HCT116 (cell line): ENCODE data around the gene FAM110A. TPM values are rescaled to one million over a fixed set of nuclear protein-coding genes. Genes with fewer than 3 reads are reported as not detected.

Experiments used
- ATAC-seq: fragments of 200-7000 bp; cut with Tn5 transposase; 2 replicates; pipeline ENCODE4 v1.9.1; 2020; ENCODE audit warnings: mild to moderate bottlenecking, moderate library complexity
- BruUV-seq: library from RNA; stranded (reverse); fragments of 400-500 nt; replicated peaks from 2 replicates; lab custom pipeline; 2021; lab: Mats Ljungman, UMichigan
- CTCF ChIA-PET: fragments of 300-600 bp; sonication (Branson Sonifier 250); formaldehyde crosslinking; loops from one replicate; lab custom pipeline; 2021; ENCODE audit warnings: antibody characterized with exemption; lab: Charles Lee
- POLR2A ChIA-PET: fragments of 300-600, 350-600 bp; sonication (Branson Sonifier 250); formaldehyde crosslinking; loops from one replicate; lab custom pipeline; 2021; ENCODE audit warnings: antibody characterized with exemption; lab: Charles Lee
- RAD21 ChIA-PET, 2 experiments: fragments of 300-600 bp; sonication (Branson Sonifier 250); formaldehyde crosslinking; loops; one replicate each; lab custom pipeline; 2023; ENCODE audit warnings: low total read pairs in 2 of 2; ENCODE audit not compliant: uncharacterized antibody in 2 of 2, unreplicated experiment in 2 of 2, low non-redundant PET in 1 of 2; lab: Charles Lee
- DNase-seq: peaks from one replicate; pipeline ENCODE4 v3.0.0-alpha.2; 2010; ENCODE audit warnings: low read depth, low spot score
- H2AFZ ChIP-seq: fragments of 200-600 bp; shearing (Covaris generic), sonication (generic); 2 replicates; pipeline ENCODE4 v1.6.1; 2017; ENCODE audit warnings: low read depth, mixed run types, mixed read lengths, antibody characterized with exemption, low read length; ENCODE audit not compliant: poor library complexity, severe bottlenecking
- H3K27ac ChIP-seq: 2 replicates; pipeline ENCODE4 v1.5.1; 2012; ENCODE audit warnings: low read depth, low read length
- H3K27me3 ChIP-seq: fragments of 200-600 bp; sonication (generic); 2 replicates; pipeline ENCODE4 v1.6.1; 2016; ENCODE audit warnings: mixed run types, low read length, mixed read lengths; ENCODE audit not compliant: insufficient read depth
- H3K36me3 ChIP-seq, 2 experiments: fragments of 200-500 bp in 1 of 2; fragments of 200-600 bp in 1 of 2; sonication (Bioruptor generic) in 1 of 2; sonication (generic) in 1 of 2; 2 replicates each; pipeline versions ENCODE4 v1.5.1 to v1.6.1; 2014 to 2016; ENCODE audit warnings: low read length in 2 of 2, inconsistent platforms in 1 of 2, mixed read lengths in 1 of 2, mixed run types in 1 of 2; ENCODE audit not compliant: insufficient read depth in 2 of 2, control insufficient read depth in 1 of 2
- H3K4me1 ChIP-seq, 2 experiments: fragments of 200-600 bp in 1 of 2; sonication (generic) in 1 of 2; 2 replicates each; pipeline versions ENCODE4 v1.5.1 to v1.6.1; 2012 to 2017; ENCODE audit warnings: low read length in 2 of 2, inconsistent platforms in 1 of 2, mild to moderate bottlenecking in 1 of 2, mixed read lengths in 1 of 2, mixed run types in 1 of 2, moderate library complexity in 1 of 2; ENCODE audit not compliant: insufficient read depth in 2 of 2, control insufficient read depth in 1 of 2
- H3K4me2 ChIP-seq: fragments of 200-600 bp; sonication (generic); 2 replicates; pipeline ENCODE4 v1.6.1; 2017; ENCODE audit warnings: mixed run types, low read length, mixed read lengths
- H3K4me3 ChIP-seq, 2 experiments: fragments of 200-600 bp in 1 of 2; sonication (generic) in 1 of 2; replicated peaks in 1 of 2; 2 replicates each; pipeline ENCODE4 v1.5.1; 2011 to 2016; ENCODE audit warnings: low read length in 2 of 2, control low read depth in 1 of 2, low read depth in 1 of 2, mild to moderate bottlenecking in 1 of 2, mixed read lengths in 1 of 2, mixed run types in 1 of 2
- H3K79me2 ChIP-seq: fragments of 200-600 bp; sonication (generic); 2 replicates; pipeline ENCODE4 v1.6.1; 2017; ENCODE audit warnings: mild to moderate bottlenecking, mixed run types, low read length, moderate library complexity, mixed read lengths; ENCODE audit not compliant: insufficient read depth
- H3K9ac ChIP-seq: fragments of 200-600 bp; sonication (generic); 2 replicates; pipeline ENCODE4 v1.6.1; 2016; ENCODE audit warnings: low read length, mixed read lengths
- H3K9me2 ChIP-seq: fragments of 200-600 bp; sonication (generic), shearing (Covaris generic); 2 replicates; pipeline ENCODE4 v1.6.1; 2017; ENCODE audit warnings: mixed run types, mild to moderate bottlenecking, moderate library complexity; ENCODE audit not compliant: insufficient read depth
- H3K9me3 ChIP-seq, 2 experiments: fragments of 200-500 bp in 1 of 2; fragments of 200-600 bp in 1 of 2; sonication (Bioruptor generic) in 1 of 2; sonication (generic) in 1 of 2; 2 replicates each; pipeline ENCODE4 v1.6.1; 2014 to 2017; ENCODE audit warnings: low read length in 2 of 2, mixed read lengths in 2 of 2, inconsistent platforms in 1 of 2, low read depth in 1 of 2, mild to moderate bottlenecking in 1 of 2, mixed run types in 1 of 2, moderate library complexity in 1 of 2; ENCODE audit not compliant: control insufficient read depth in 1 of 2, insufficient read depth in 1 of 2
- H4K20me1 ChIP-seq: fragments of 200-600 bp; sonication (generic), shearing (Covaris generic); 2 replicates; pipeline ENCODE4 v1.6.1; 2017; ENCODE audit warnings: mixed run types, mild to moderate bottlenecking, moderate library complexity; ENCODE audit not compliant: insufficient read depth
- CBX3 ChIP-seq: IDR thresholded peaks from 2 replicates; pipeline ENCODE4 v1.6.1; 2012; ENCODE audit warnings: low read depth
- CEBPB ChIP-seq: IDR thresholded peaks from 2 replicates; pipeline ENCODE4 v1.6.1; 2012; ENCODE audit warnings: low read depth
- EGR1 ChIP-seq: IDR thresholded peaks from 2 replicates; pipeline ENCODE4 v1.6.1; 2012; ENCODE audit warnings: low read depth
- ELF1 ChIP-seq: IDR thresholded peaks from 2 replicates; pipeline ENCODE4 v1.6.1; 2012; ENCODE audit warnings: low read depth, borderline replicate concordance
- EZH2 ChIP-seq: fragments of 200-600 bp; sonication (generic); IDR thresholded peaks from 2 replicates; pipeline ENCODE4 v1.6.1; 2017; ENCODE audit warnings: antibody characterized with exemption, mixed run types
- EZH2phosphoT487 ChIP-seq: fragments of 200-600 bp; IDR thresholded peaks from 2 replicates; pipeline ENCODE4 v1.6.1; 2018; ENCODE audit warnings: antibody characterized with exemption, borderline replicate concordance
- FOSL1 ChIP-seq: IDR thresholded peaks from 2 replicates; pipeline ENCODE4 v1.6.1; 2012; ENCODE audit warnings: low read depth
- POLR2AphosphoS5 ChIP-seq: IDR thresholded peaks from 2 replicates; pipeline ENCODE4 v1.6.1; 2011; ENCODE audit warnings: mild to moderate bottlenecking, low read depth, low read length, moderate library complexity
- RAD21 ChIP-seq: IDR thresholded peaks from 2 replicates; pipeline ENCODE4 v1.6.1; 2012; ENCODE audit warnings: low read depth, mild to moderate bottlenecking
- SIN3A ChIP-seq: IDR thresholded peaks from 2 replicates; pipeline ENCODE4 v1.6.1; 2012; ENCODE audit warnings: low read depth
- SP1 ChIP-seq: IDR thresholded peaks from 2 replicates; pipeline ENCODE4 v1.6.1; 2012; ENCODE audit warnings: low read depth
- SRF ChIP-seq: IDR thresholded peaks from 2 replicates; pipeline ENCODE4 v1.6.1; 2012; ENCODE audit warnings: low read depth
- TCF7L2 ChIP-seq: IDR thresholded peaks from 2 replicates; pipeline ENCODE4 v1.7.0; 2011; ENCODE audit warnings: borderline replicate concordance, inconsistent platforms; ENCODE audit not compliant: insufficient read depth, insufficient read length; ENCODE audit errors: extremely low read depth
- YY1 ChIP-seq: IDR thresholded peaks from 2 replicates; pipeline ENCODE4 v1.6.1; 2011; ENCODE audit warnings: low read length, low read depth, moderate library complexity, mild to moderate bottlenecking; ENCODE audit not compliant: insufficient replicate concordance; ENCODE audit errors: extremely low read depth
- ZFX ChIP-seq: fragments of 450-650 bp; IDR thresholded peaks from 2 replicates; pipeline ENCODE4 v1.6.1; 2017
- ZNF274 ChIP-seq: fragments of 200-500 bp; sonication (Bioruptor generic); IDR thresholded peaks from 2 replicates; pipeline ENCODE4 v1.6.1; 2014; ENCODE audit warnings: mild to moderate bottlenecking, low read depth, low read length, inconsistent platforms
- intact Hi-C: fragments of 100-400 bp; cut with micrococcal nuclease; formaldehyde crosslinking; loops from 2 replicates; pipeline ENCODE4 v1.10.0; 2022
- total RNA-seq: library from RNA; stranded (reverse); gene quantifications from one replicate; pipeline ENCODE4 v1.2.1, GENCODE V29; 2021; ENCODE audit not compliant: unreplicated experiment

FAM110A gene
- total RNA-seq, 1 experiment from 2014 or later = 26.4 TPM

DNA sequence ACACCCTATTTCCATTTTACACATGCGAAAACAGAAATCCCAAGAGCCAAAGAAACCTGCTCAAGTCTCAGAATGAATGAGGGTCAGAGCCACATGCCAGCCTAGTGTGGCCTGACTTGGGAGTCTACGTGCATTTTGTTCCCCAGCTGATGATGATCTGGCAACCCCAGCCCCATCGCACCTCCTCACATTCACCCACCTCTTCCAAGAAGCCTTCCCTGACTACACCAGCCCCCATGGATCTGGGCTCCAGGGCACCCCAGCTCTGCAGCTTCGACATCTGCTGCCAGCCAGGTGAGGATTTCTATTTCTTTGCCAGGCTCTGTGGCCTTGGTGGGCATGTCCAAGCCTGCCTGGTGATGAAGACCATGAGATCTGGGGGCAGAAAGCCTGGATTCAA lies 41.6 kb downstream of the FAM110A start:
- H3K27me3 ChIP-seq = no peaks in the 10 kb centered on the region
- no peaks in the 10 kb centered on the region; a peak in 2 of 4 replicates for H3K4me1 ChIP-seq
- no peaks in the 10 kb centered on the region for H3K9me3 ChIP-seq
- intact Hi-C loops = no loop called here
- no peak for ATAC-seq
- ChIA-PET CTCF (no interaction called here), RAD21 (no interaction called here), POLR2A (no interaction called here)
- DNase-seq = no peak
- no TSS peak for BruUV-seq
- H3K36me3 ChIP-seq = no peaks in the 10 kb centered on the region
- no peaks in the 10 kb centered on the region for H4K20me1 ChIP-seq
- H3K27ac ChIP-seq = no peak overlapping the region
- no peaks in the 10 kb centered on the region for H3K9me2 ChIP-seq
- H3K9ac ChIP-seq = no peak overlapping the region
- H3K4me3 ChIP-seq = no peak overlapping the region
- TF ChIP-seq POLR2AphosphoS5 (no peak), EGR1 (no peak), ZNF274 (no peak), ZFX (no peak), EZH2phosphoT487 (no peak)
- H2AFZ ChIP-seq = no peak overlapping the region
- no peak overlapping the region for H3K4me2 ChIP-seq
- no peaks in the 10 kb centered on the region for H3K79me2 ChIP-seq

DNA sequence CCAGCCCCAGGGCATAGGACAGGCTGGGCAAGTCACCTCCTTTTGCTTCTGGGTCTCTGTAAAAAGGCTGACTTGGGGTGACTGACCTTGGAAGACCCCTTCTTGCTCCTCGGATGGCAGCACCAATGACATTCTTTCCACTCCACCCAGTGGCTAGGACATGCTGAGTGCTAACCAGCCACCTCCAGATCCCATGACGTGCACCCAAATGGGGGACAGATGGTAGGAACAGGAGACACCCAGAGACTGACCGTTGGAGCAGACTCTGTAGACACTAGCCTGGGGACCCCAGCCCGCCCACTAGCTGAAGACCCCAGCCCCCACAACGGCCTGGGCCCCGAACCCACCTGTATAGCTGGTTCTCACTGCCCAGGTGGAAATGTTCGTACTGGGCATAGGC lies 44.3 kb downstream of the FAM110A start:
- ATAC-seq = no peak
- no peak overlapping the region for H3K4me3 ChIP-seq
- H3K4me2 ChIP-seq = no peak overlapping the region
- no peaks in the 10 kb centered on the region for H3K9me3 ChIP-seq
- intact Hi-C loops = no loop called here
- H3K9ac ChIP-seq = no peak overlapping the region
- ChIA-PET POLR2A (no interaction called here), CTCF (no interaction called here), RAD21 (no interaction called here)
- no peak for DNase-seq
- H3K9me2 ChIP-seq = no peaks in the 10 kb centered on the region
- no peak overlapping the region for H2AFZ ChIP-seq
- BruUV-seq = no TSS peak
- H3K27ac ChIP-seq = no peak overlapping the region
- H4K20me1 ChIP-seq = no peaks in the 10 kb centered on the region
- H3K27me3 ChIP-seq = no peaks in the 10 kb centered on the region
- H3K4me1 ChIP-seq = peaks cover 17 to 21% of the 10 kb centered on the region in 2 experiments
- no peaks in the 10 kb centered on the region for H3K79me2 ChIP-seq
- no peaks in the 10 kb centered on the region for H3K36me3 ChIP-seq
- TF ChIP-seq CBX3 (no peak), SRF (no peak), ZNF274 (no peak), FOSL1 (no peak), YY1 (no peak), ZFX (no peak), TCF7L2 (no peak), SIN3A (no peak), SP1 (no peak), EGR1 (no peak), RAD21 (no peak), EZH2 (no peak), ELF1 (no peak), CEBPB (no peak)
